ENCODE measurements around the gene FTO.

- TF ChIP-seq CTCF (IDR thresholded peaks at IDR 0.05), result no peak
- TF ChIP-seq POLR2A (IDR thresholded peaks at IDR 0.05), result no peak
- TF ChIP-seq EP300 (IDR thresholded peaks at IDR 0.05), result no peak
Observed at GRCh38 chr16:53741546-53741945, 37.6 kb downstream of the FTO start.

Measured in tibial nerve (tissue), 4 donors.